NCI-H187 (cell line): Measurements from ENCODE around the gene STK24.
A peak's percentile ranks its signal among the peaks of the same experiment; 100 is the strongest.

Experiments used
- DNase-seq, 2 experiments: peaks; one replicate each; lab custom pipeline; 2025; lab: John Stamatoyannopoulos, UW

Gene STK24

DNA sequence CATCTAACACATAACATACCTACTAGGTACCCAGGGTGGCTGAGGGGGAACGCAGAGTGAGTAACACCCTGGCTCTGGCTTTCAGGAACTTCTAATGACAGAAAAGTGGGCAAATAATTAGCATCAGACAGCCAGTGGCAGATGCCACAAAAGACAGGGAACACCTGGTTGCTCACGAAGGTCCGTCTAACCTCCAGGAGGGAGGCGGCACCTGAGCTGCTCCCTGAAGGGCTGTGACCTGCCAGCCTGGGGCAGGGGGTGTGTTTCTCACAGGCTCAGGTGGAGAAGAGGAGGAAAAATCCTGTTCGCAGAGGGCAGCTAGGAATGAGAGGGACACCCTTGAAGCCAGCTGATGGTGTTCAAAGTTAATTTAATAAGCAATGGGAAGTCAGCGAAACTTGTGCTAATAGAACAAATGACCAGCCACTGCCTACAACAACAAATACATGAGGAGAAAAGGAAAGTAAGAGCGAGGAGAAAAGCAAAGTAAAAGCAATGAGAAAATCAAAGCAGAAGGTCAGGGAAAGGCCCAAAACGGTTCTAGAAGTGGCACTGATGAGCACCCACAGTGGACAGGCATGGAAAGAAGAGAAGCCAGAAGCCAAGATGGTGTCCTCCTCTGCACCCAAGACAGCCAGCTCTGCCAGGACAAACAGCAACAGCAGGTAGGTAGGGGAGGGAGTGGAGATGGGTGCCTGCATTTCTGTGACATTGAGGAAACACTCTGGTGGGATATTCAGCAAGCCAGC is 87.3 kb downstream of the STK24 start:
- no peak for DNase-seq

- DNase-seq, result no peak
Observed at GRCh38 chr13:98488736-98489135, 88.2 kb downstream of the STK24 start.

DNA sequence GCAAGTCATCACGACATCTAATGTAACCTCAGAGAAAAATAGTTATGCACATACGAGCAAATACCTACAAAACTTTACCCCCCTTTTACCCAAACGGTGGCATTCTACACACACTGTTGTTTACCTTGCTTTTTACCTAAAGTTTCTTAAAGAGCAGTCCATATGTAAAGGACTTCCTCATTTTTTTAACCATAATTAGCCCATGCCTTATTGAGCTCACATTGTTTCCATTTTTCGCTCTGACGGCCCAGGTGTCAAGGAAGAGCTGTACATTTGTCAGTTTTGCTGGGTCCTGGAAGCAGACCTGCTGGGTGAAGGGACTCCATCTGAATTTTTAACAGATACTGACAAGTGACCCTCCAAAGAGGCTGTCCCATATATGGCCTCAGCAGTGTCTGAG is 89.4 kb downstream of the STK24 start:
- DNase-seq, result no peak

DNA sequence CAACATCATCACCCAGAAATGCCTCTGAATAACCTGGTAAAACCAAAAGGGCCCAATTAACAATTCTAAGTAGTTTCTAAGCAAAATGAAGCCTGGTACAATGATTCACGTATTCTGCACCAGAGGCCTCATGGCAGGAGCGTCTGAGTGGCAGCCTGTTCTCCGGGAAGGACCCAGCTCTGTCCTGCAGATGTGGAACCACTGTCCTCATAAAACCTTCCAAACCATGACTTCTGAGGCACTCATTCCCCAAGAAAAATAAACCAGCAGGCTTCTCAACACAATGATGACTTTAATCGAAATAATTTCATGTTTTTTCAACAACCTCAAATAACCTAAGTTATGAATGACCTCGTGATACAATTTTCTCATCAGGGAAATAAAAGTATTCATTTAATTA is 89.9 kb downstream of the STK24 start:
- no peak for DNase-seq

DNA sequence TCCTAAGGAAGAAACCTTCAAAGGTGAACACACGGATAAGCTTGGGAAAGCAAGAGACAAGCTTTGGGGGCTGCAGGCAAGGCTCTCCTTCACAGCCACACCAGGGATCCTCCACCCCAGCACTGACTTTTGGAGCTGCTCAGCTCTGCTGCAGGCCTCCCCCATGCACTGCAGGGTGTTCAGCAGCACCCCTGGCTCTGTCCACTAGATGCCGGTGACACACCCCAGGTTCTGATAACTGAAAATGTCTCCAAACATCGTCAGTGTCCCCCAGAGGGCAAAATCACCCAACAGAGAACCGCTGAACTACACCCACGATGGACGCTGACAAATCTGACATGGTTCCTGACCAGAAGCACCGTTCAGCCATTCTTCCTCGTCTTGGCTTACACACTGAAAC is 90.5 kb downstream of the STK24 start:
- no peak for DNase-seq

- DNase-seq, result no peak
Observed at GRCh38 chr13:98485561-98485960, 91.3 kb downstream of the STK24 start.

- DNase-seq, result peak; percentile 63 to 88
Observed at GRCh38 chr13:98484289-98485219, 92.4 kb downstream of the STK24 start.

DNA sequence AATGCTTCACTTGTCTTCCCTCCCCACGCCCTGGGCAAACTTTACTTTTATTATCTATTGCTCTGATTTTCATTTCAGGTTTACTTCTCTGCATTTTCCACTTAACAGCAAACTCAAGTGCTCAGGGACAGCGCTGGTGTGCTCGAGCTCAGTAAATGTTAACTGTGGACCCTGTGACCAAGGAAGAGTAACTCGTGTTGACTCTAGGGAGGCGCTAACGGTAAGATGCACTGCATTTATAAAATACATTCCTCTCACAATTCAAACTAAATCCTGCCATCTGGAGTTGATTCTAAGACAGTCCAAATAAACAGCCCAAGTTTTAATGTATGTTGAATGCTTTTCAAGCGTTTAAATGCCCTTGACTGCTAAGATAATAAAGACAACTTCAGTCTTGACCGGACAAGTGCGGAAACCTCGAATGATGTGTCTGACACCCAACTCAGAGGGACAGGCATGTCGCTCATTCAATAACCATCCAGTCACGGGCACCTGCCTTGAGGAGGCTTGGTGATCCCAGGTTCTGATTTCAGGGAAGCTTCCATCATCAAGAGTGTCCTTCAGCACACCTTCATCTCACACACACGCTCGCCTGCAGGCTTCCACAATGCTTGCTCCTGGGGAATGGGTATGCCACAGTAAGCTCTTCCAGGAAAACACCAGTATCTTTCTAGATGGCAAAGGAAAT is 93.2 kb downstream of the STK24 start:
- peak in 1 of 2 experiments; percentile 74 for DNase-seq

GRCh38 chr13:98482476-98483444 is 94.1 kb downstream of the STK24 start:
- no peak for DNase-seq

GRCh38 chr13:98480915-98481877 is 95.7 kb downstream of the STK24 start:
- peak in 1 of 2 experiments; percentile 34 for DNase-seq

DNA sequence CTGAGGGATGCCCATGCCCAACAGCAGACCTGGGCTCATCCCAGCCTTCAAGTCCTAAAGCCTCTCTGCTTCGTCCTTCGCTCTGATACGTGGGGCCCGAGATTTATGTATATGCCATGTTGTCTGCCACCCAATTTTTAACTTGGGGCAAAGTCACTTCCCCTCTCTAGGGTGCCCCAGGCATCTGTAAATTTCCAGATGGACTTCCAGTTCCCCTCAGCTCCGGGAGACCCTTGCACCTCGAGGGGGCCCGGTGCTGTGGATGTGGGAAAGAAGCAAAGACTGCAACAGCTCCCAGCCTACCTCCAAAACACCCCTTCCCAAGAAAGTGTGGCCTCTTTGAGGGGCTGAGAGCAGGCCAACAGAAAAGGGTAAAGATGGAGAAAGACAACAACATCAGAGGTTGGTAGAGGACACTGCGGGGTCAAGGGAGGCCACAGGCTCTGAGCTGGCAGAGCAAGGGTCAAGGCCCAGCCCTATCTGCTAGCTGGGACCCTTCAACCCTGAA is 97.4 kb downstream of the STK24 start:
- no peak for DNase-seq

- DNase-seq, result no peak
Observed at GRCh38 chr13:98478189-98479129, 98.4 kb downstream of the STK24 start.

DNA sequence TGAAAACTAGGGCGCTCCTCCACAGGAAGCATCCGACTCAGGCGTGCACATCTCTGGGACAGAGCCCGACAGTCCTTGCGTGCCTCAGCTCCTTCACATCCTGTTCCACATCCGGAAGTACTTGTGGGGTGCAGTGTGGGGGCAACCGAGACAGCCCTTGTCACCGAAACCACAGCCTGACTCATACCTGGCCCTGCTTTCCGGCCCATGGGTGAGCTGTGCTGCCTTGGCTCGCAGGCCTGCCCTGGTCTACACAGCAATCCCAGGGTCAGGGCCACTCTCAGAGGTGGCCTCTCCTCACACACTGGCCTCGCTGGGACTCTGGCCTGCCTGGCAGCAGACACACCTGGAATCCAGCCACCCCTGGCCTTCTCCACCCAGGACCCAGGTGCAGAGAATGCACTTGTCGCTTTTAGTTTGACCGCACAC is 100.4 kb downstream of the STK24 start:
- DNase-seq, result no peak

- no peak for DNase-seq
Observed at GRCh38 chr13:98476106-98476505, 100.8 kb downstream of the STK24 start.

- DNase-seq, result no peak
Observed at GRCh38 chr13:98475522-98475921, 101.4 kb downstream of the STK24 start.

- no peak for DNase-seq
Observed at GRCh38 chr13:98474761-98475160, 102.1 kb downstream of the STK24 start.

- no peak for DNase-seq
Observed at GRCh38 chr13:98474292-98474691, 102.6 kb downstream of the STK24 start.

DNA sequence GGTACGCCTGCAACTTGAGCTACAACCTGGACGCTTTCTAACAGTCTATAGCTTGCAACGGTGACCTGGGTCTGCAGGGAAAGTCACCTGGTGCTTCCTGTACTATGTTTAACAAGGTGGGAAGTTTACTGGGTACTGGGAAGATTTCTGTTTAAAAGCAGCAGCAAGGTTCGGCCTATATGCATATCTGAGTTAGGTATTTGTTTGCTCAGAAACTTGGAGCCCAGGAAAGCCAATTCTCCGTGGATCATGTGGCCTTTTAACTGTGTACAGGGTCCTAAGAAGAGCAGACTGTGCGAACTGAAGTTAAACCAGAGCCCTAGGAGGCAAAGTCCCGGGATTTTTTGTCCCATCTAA is 103.1 kb downstream of the STK24 start:
- DNase-seq, result no peak
